Colonic mucosa (tissue), 4 donors: ENCODE measurements around the gene MORF4L2. TPM values are rescaled to one million over a fixed set of nuclear protein-coding genes. Genes with fewer than 3 reads are reported as not detected.

Experiments used
- DNase-seq: peaks from one replicate; pipeline ENCODE4 v3.0.0-alpha.2; 2020
- H3K27ac ChIP-seq: fragments of 200-600 bp; one replicate; pipeline ENCODE4 v1.8.0; 2021
- H3K27me3 ChIP-seq: fragments of 200-600 bp; one replicate; pipeline ENCODE4 v1.8.0; 2021
- H3K36me3 ChIP-seq: fragments of 200-600 bp; one replicate; pipeline ENCODE4 v1.8.0; 2021
- H3K4me1 ChIP-seq: fragments of 200-600 bp; one replicate; pipeline ENCODE4 v1.8.0; 2021; ENCODE audit warnings: mild to moderate bottlenecking
- H3K4me3 ChIP-seq: fragments of 200-600 bp; one replicate; pipeline ENCODE4 v1.8.0; 2021
- H3K9ac ChIP-seq, 2 donors: one replicate each; pipeline ENCODE4 v1.7.0; 2013; ENCODE audit warnings: control low read depth in 2 of 2, low read depth in 2 of 2, low read length in 2 of 2
- H3K9me3 ChIP-seq: fragments of 200-600 bp; one replicate; pipeline ENCODE4 v1.8.0; 2021
- intact Hi-C: fragments of 100-400 bp; cut with DNase I; formaldehyde crosslinking; loops from one replicate; pipeline ENCODE4 v1.14.1; 2022
- total RNA-seq, 2 donors: library from RNA; stranded (reverse); fragmentation: NEBNext Ultra II Directional in 1 of 2; extraction: Animal tissue kit (Norgen Biotek cat#: 25700) in 1 of 2; gene quantifications; one replicate each; pipeline ENCODE4 v1.2.1, GENCODE V29; 2021
- TF ChIP-seq, protein P1 (sequence below): fragments of 200-600 bp; IDR thresholded peaks from one replicate; pipeline ENCODE4 v1.8.0; 2022; ENCODE audit warnings: antibody characterized with exemption, mild to moderate bottlenecking
- donor health status: healthy.
- donor health status: DM: no; HTN: no; CAD: no.
- donor health status: DM: no; HTN: no; CAD: no.

MORF4L2 gene
- total RNA-seq, 2 donors from 2014 or later: 198 to 266 TPM

DNA sequence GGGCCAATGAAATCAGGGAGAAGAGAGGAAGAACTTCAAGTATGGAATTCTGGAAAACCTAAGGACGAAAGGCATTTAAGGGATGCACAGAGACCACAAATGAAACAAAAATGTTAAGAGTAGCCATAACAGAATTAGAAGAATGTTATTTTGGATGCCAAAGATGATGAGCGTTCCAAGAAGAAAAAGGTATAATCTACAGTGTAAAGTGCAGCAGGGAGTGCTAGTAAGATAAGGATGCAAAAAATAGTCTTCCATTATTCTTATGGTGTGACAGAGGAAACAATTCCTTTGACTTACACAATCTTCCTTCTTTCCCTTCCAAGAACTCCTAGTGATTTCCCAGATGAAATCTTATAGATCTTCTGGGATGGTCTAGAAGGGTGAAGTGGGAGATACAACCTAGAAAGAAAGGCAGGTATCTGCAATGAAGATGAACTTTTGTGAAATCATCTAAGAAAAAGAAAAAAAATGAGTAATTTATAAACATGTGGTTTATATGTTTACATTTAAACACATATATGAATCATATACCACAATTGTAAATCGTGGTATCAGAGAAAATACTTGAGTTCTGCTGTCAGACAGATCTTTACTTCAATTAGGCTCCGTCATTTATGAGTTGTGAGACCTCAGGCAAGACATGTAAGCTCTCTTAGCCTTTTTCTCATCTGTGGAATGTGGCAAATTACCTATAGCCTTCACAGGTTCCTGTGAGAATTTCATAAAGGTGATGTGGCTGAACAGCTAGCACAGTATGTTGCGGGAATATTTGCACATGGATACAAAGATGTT lies 8.1 kb downstream of the MORF4L2 start:
- Histone ChIP-seq H3K4me3 (no peak overlapping the region), H3K4me1 (no peaks in the 10 kb centered on the region), H3K9me3 (no peaks in the 10 kb centered on the region), H3K36me3 (peaks cover 3% of the 10 kb centered on the region), H3K9ac (no peak overlapping the region), H3K27me3 (no peaks in the 10 kb centered on the region), H3K27ac (no peak overlapping the region)
- DNase-seq: no peak
- TF ChIP-seq, protein P1, sequence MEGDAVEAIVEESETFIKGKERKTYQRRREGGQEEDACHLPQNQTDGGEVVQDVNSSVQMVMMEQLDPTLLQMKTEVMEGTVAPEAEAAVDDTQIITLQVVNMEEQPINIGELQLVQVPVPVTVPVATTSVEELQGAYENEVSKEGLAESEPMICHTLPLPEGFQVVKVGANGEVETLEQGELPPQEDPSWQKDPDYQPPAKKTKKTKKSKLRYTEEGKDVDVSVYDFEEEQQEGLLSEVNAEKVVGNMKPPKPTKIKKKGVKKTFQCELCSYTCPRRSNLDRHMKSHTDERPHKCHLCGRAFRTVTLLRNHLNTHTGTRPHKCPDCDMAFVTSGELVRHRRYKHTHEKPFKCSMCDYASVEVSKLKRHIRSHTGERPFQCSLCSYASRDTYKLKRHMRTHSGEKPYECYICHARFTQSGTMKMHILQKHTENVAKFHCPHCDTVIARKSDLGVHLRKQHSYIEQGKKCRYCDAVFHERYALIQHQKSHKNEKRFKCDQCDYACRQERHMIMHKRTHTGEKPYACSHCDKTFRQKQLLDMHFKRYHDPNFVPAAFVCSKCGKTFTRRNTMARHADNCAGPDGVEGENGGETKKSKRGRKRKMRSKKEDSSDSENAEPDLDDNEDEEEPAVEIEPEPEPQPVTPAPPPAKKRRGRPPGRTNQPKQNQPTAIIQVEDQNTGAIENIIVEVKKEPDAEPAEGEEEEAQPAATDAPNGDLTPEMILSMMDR: no peak
- intact Hi-C loops: no loop called here

DNA sequence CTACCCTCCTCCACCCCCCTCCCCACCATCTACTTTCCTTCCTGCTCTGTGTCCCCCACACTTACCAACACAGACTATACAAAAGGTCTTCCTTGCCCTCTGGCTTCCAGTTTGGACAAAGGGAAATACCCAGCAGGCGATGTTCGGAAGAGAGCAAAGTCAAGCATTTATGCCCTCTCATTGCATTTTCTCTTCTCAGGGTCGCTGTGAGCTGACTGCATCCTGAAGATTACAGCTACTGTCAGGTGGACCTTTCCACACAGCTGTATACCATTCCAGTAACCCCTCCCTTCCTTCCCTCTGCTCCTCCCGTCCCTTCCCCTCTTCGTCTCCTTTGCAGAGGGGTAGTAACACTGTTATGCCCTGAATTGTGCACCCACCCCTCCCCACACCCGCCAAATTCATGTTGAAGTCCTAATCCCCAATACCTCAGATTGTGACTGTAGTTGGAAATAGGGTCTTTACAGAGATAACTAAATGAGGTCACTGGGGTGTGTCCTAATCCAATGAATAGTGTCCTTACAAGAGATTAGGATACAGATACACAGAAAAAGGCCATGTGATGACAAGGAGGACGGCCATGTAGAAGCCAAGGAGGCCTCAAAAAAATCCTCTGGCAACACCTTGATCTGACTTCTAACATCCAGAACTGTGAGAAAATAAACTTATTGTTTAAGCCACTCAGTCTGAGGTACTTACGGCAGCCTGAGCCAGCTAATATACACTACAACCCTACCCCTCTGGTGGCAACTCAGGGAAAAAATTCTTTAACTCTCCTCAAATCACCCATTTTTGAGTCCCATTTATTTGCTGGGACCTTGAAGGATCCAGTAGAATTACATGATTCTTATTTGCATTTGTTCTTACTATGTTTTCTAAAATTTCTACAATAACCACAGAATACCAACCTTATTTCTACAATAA lies 11.7 kb downstream of the MORF4L2 start:
- H3K36me3 ChIP-seq: peaks cover 3% of the 10 kb centered on the region
- H3K4me3 ChIP-seq: no peak overlapping the region
- H3K4me1 ChIP-seq: no peaks in the 10 kb centered on the region

DNA sequence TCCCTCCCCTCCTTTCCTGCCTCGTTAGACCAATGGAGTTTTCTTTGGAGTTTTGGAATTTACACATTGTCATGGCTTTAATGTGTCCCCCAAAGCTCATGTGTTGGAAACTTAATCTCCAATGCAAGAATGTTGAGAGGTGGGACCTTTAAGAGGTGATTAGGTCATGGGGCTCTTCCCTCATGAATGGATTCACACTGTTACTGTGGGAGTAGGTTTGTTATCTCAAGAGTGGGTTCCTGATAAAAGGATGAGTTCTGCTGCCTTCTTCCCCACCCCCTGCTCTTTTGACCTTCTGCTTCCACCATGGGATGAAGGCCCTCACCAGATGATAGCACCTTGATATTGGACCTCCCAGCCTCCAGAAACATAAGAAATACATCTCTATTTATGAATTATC lies 16.8 kb downstream of the MORF4L2 start:
- Histone ChIP-seq H3K27me3 (peaks cover under 1% of the 10 kb centered on the region), H3K27ac (no peak overlapping the region), H3K4me3 (no peak overlapping the region), H3K36me3 (no peaks in the 10 kb centered on the region), H3K9me3 (no peaks in the 10 kb centered on the region), H3K4me1 (no peaks in the 10 kb centered on the region), H3K9ac (no peak overlapping the region)
- TF ChIP-seq, protein P1: no peak
- intact Hi-C loops: no loop called here
- DNase-seq: no peak

More for the DNA sequence above, 11.7 kb downstream of the MORF4L2 start:
- TF ChIP-seq, protein P1: no peak
- Histone ChIP-seq H3K27ac (no peak overlapping the region), H3K27me3 (no peaks in the 10 kb centered on the region), H3K9ac (no peak overlapping the region), H3K9me3 (no peaks in the 10 kb centered on the region)
- no peak for DNase-seq
- intact Hi-C loops: no loop called here

DNA sequence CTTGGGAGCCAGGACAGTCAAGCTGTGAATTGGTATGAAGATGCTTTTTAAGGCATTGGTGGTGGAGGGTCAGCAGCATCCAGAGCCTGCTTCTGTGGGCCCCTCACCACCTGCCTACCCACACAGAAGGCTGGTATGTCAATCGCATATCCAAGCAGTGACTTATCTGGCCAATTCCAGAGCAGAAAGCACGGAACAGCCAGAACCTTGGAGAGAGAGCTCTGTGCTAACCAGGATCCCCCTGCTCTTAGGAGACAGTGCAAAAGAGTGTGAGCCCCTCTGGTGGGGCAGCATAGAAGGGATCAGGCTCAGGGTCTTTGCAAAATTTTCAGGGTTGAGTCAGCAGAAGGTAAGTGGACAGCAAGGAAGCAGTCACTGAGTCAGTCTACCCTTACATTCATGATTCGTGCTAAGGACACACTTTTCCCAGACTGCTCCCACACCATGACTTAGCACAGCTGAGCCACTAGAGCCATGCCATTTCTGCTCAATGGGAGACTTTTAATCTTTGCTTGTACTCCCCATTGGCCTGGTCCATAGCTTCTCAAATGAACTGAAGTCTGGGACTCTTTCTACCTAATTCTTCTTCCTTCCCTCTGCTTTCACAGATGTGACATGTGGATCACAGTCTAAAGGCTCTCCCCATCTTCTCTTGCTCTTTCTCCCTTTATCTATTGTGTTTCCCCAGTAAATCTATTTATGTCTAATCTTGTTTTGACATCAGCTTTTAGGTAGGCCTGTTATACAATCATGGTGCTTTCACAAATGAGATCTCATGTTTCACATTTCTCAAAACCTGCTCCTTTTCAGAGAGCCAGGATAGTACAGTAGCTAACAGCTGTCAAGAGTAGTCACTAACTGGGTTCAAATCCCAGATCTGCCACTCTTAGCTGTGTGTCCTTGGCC lies 20.0 kb downstream of the MORF4L2 start:
- intact Hi-C loops: no loop called here
- H3K27ac ChIP-seq: no peak overlapping the region
- no peak for DNase-seq
- no peaks in the 10 kb centered on the region for H3K4me1 ChIP-seq
- H3K36me3 ChIP-seq: no peaks in the 10 kb centered on the region
- peaks cover 6% of the 10 kb centered on the region for H3K27me3 ChIP-seq
- no peaks in the 10 kb centered on the region for H3K9me3 ChIP-seq
- no peak overlapping the region for H3K9ac ChIP-seq
- TF ChIP-seq, protein P1: no peak
- H3K4me3 ChIP-seq: no peak overlapping the region
